NCI-H1436 treated with DMSO at 0.1 percent for 48 hours (cell line): ENCODE measurements around the gene CMTM3.
"Not testable (repeated sequence)": the region's sequence is repeated elsewhere in the genome, so short reads cannot be mapped to it uniquely, and the experiment has no call there.

Source experiments
- DNase-seq: peaks from one replicate; lab custom pipeline; 2025; lab: John Stamatoyannopoulos, UW

Gene CMTM3

DNA sequence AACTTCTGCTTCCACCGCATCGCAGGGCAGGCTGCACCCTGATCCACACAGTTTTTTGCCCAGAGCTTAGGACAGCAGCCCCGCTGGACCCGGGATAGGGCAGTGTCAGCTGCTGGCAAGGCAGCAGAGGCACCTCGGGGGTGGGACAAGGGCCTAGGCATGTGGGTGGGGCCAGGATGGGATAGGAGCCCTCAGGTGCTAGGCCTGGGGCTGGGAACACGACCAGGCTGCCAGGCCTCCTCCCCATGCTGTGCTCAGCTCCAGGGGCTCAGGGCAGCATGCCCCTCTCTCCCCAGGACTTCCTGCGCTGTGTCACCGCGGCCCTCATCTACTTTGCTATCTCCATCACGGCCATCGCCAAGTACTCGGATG is 4.6 kb downstream of the CMTM3 start:
- DNase-seq: no peak

DNA sequence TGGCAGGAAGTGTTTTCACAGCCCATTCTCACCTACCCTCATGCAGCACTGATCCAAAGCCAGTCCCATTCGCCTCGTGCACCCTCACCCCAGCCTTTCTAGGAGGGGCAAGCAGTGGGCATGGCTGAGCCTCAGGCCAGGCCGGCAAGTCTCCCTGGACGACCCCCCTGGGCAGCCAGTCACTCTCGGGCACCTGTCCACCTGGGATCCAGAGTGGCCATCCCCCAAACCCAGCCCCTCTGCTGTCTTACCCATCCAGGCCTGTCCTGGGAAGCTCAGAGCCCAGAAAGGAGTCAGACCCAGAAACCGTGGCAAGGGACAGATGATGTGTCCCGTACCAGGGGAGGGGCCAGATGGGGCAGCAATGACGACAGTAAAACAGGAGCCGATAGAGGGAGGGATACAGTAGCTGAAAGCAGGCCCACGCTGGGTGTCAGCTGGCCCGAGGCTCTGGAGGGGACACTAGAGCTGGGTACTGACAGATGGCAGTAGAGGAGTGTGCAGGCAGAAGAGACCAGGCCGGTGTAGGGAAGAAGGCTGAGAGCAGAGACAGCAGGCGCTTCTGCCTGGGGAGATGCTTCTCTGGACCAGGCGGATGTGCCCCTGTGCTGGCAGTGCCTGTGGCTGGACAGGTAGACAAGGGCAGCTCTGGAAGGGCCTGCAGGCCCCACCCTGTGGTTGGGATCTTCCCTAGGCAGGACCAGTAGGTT is 5.8 kb downstream of the CMTM3 start:
- no peak for DNase-seq

DNA sequence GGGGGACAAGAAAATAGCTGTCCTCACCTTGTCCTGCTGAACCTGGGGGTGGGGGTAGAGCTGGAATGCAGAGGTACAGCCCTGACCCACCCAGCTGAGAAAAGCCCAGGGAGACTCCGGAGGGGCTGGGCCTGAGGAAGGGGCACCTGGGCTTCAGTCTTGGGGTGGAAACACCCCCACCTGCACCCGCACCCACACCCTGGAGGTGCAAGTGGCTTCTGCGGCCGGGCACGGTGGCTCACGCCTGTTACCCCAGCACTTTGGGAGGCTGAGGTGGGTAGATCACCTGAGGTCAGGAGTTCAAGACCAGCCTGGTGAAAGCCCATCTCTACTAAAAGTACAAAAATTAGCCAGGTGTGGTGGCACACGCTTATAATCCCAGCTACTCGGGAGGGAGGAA is 7.4 kb downstream of the CMTM3 start:
- DNase-seq: not testable (repeated sequence)

DNA sequence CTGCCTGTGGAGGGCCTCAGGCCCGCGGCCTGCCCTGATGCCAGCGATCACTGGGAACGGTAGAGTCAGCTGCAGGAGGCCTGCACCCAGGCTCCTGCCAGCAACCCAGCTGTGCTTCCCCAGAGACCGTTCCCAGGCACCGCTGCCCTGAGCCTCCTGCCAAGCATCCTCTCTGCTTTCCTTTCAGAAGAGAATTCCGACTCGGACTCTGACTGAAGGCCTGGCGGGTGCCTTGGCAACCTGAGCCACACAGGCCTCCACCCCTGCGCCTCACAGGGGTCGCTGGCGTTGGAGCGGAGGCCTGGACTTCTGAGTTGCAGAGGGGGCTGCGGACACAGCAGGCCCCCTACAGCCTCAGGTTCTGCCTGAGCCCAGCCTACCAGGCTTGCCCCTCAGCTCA is 7.9 kb downstream of the CMTM3 start:
- DNase-seq: no peak

DNA sequence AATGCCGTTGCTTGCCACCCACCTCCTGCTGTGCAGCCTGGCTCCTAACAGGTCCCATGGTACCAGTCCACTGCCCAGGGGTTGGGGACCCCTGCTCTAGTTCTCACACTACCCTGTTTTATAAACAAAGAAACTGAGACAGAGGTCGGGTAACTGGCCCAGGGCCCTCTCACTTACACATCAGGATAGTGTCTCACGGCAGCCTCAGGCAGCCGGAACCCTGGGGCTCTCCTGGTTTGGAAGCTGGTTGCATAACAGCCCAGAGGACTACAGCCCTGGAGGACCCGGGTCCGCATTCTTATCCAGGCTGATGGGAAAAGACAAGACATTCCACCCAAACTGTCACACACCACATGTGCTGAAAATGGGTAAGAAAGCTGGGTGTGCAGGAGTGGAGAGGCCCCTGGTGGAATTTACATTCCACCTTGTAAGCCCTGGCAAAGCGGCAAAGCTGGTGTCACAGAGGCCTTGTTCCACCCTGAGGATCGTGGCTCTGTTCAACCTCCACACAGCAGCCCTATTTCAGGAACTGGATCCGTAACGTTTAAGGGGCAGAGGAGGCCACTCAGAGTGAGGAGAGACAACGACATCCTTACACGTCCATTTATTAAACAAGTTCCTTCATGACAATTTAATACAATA is 9.8 kb downstream of the CMTM3 start:
- DNase-seq: no peak

DNA sequence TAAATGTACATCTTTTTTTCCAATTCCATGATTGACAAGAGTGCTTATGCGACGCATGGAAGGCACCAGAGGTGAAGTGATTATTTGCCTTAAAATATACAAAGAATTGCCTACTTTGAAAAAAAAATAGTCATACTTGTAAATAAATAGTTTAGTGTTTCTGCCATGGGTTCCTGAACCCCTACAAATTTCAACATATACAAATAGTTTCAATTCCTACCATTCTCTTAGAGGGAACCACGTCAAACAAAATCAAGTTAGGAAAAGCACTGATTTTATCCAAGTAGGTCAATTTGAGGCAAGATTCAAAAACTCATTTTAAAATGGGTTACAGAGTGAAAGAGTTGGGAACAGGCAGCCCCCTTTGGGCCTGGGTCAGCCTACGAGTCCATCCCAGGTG is 11.7 kb downstream of the CMTM3 start:
- no peak for DNase-seq

DNA sequence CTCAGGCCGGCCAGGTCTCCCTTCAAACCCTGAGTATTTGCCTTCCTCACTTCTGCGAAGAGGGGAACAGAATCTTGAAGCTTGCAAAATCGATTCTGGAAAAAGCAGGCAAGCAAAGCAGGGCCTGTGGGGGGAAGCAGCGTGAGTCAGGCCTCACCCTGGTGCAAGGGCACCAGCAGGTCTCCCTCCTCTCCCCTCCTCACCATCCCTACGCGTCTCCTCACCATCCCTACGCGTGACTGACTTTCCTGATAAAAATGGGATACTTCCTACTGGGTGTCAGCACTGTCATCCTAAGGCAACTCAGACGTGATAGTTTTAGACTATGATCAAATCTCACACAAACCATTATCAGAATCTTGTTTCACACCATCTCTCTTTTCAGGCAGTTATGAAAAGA is 12.1 kb downstream of the CMTM3 start:
- DNase-seq: no peak

DNA sequence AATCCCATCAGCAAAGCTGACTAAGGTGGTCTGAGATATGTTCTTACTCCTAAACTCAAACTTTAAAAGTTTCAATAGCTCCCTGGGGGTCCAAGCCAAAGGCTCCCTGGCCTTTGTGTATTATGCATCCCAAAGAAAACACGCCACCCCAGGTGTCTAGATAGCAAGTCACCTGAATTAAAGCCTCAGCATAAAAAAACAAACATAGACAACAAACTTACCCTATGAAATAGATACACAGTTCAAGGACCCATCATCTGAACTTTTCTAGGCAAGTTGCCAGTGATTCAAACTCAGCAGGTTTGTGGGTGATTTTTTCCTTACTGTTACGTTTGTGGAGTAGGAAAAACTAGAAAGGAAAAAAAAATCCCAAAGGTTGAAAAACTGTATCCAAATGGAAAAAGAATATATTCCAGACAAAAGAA is 12.5 kb downstream of the CMTM3 start:
- DNase-seq: no peak

DNA sequence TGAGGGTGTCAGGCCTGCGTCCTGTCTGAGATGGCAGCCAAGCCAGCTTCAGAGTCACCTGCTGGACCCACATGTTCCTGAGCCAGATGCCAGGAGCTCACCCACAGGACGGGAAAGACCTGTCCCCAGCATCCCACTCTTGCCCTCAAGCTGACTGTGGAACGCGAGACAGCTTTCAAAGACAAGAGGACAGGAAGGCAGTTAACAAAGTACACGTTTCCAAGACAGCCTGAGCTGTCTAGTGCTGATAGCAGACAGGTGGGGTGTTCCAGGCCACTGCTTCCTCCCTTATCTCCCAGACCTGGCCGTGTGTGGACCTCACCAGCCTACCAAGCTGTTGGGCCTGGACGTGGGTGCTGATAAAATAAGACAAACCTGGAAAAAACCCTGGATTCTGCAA is 13.2 kb downstream of the CMTM3 start:
- DNase-seq: no peak

DNA sequence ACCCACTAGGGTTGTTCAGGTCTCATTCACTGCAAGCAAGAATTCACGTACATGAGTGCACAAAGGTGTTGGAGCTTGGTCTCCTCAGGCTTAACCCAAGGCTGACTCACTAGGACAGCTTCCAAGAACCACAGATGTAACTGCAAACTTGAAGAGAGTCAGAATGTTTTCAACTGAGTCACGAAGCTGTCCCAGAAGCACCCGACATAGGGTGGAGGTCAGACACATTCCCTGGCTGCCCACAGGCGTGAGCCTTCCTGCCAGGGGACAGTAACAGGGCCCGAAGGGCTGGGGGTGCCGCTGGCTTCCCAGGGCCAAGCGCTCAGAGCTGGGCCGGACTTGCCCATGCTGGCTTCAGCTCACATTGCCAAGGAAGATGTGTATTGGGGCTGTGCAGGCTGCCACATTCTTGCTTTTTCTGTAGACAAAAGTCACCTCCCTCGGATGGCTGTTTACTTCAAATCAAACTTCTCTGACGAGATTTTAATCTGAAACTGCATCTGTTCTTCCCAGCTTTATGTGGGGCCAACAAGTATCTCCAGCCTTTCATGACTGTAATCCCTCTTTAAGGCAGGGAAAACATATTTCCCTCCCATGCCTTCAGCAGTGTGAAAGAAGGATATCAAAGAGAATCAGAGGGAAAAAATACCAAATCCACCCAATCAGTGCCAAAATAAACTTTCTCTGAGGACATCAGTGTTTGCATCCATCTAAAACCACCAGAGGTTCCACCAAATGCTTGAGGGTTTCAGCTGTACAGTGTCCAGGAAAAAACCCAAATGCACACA is 14.3 kb downstream of the CMTM3 start:
- no peak for DNase-seq

DNA sequence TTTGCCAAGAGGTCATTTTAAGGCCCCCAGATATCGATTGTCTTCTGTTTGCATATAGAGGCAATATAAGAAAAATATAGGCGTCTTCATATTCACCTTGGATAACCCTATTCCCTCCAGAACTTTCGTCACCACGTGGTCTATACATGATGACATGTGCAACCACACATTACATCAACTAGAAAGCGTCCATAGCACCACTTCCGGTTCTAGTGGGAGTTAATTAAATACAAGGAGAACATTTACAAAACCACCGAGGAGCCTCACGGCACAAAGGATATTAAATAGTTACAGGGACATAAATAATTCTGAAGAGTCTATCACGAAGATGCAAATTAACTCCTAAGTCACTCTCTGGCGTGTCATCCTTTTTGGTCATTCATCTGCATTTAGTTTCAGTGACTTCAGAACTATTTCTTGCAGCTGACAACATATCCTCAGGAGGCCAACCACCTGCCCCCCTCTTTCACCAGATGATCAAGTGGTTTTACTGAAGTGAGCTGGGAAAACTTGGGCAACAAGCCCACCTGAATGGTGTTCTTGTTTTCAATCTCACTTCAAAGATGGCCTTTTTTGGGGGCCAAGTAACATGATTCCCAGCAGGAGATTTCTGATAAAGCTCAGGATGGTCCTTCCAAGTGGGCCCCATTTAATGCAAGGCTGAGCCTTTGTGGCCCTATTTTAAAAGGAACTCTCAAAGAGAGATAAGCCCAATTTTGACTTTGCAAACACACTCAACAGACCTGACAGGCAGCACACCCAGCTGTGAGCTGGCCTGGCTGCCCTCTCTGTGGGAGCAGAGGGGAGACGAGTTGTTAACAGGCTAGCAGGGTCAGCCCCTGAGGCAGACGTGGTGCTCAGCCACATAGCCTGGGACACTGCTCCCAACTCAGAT is 15.3 kb downstream of the CMTM3 start:
- no peak for DNase-seq

DNA sequence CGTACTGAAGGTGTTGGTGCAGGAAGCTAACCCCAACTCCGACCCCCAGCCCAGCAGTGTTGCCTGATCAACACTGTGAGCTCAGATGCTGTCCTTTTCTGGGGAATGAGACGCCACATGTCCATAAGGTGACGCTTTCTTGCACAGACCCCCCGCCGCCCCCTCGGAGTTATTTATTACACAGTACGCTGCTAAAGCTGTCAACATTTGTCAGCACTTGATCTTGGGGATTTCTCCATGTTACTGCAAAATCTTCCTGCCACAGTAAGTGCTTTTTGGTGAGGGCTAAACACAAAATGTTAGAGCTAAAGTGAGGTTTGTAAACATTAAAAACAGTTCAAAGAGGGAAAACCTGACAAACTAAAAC is 15.9 kb downstream of the CMTM3 start:
- no peak for DNase-seq

DNA sequence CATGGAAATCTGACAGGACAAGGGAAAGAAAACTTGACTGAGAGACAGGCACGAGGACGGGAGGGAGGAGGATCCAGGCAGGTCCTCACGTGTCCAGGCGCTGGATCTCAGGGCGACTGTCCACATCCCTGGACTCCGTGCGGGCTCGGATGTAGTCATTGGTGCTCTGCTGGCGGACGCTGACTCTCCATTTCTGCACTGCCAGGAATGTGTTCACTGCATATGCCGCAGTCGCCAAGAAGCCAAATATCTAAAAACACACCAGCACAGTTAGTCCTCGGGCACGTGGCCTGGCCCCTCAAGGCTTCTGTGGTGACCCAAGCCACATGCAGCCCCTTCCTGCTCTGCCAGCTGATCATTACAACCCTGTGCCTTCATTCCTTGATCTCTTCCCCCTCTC is 17.5 kb downstream of the CMTM3 start:
- no peak for DNase-seq

DNA sequence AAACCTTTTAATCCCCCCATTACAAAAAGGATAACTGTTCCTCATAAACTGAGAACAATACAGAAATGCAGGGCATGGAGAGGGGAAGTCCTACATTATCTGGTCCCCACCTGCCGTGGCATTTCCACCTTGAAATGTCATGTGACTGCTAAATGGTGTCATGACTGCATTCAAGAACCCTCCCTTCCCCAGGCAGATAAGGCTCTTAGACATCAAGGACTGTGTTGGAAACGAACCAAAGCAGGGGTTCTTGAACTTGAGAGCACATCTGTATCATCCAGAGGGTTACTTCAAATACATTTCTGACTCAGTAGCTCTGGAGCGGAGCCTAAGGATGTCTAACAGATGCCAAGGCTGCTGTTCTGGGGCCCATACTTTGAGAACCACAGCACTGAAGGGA is 18.4 kb downstream of the CMTM3 start:
- DNase-seq: no peak

DNA sequence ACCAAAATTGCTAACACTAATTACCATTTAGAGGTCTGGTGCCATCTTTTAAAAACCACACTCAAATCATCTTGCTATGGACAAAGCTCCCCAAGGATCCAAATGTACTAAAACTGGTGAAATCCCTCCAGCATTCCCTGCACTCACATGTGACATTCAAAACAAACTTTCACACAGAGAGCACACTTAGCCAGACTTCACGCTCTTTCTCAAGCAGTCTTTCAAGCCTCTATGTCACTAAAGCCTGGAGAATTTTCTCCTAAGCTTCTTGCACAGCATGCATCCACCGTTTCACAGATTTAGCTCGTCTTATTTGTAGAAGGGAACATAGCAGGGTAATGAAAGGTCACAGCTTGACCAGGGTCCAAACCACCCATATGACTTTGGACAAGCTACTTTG is 19.3 kb downstream of the CMTM3 start:
- DNase-seq: no peak

DNA sequence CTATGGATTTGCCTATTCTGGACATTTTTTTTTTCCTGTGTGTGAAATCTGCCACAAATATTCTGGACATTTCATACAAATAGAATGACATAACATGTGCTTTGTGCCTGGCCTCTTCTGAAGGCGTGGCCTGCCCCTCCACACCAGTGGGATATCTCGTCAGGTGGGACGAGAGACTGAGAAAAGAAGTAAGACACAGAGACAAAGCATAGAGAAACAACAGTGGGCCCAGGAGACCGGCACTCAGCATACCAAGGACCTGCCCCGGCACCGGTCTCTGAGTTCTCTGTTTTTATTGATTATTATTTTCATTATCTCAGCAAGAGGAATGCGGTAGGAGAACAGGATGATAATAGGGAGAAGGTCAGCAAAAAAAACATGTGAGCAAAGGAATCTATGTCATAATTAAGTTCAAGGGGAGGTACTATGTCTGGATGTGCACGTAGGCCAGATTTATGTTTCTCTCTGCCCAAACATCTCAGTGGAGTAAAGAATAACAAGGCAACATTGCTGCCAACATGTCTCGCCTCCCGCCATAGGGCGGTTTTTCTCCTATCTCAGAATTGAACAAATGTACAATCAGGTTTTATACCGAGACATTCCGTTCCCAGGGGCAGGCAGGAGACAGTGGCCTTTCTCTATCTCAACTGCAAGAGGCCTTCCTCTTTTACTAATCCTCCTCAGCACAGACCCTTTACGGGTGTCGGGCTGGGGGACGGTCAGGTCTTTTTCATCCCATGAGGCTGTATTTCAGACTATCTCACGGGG is 23.3 kb downstream of the CMTM3 start:
- DNase-seq: not testable (repeated sequence)

DNA sequence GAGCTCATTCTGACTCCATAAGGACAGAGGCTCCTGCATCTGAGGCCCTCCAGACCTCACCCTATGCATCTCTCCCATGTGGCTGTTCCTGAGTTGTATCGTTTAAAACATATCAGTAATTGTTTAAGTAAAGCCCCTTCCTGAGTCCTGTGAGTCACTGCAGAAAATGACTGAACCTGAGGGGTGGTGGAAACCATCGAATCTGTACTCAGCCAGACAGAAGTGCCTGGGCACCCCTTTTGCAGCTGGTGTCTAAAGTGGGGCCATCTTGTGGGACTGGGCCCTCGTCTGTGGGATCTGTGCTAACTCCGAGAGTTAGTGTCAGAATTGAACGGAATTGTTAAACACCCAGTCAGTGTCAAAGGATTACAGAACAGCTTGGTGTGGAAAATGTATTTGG is 25.4 kb downstream of the CMTM3 start:
- no peak for DNase-seq

DNA sequence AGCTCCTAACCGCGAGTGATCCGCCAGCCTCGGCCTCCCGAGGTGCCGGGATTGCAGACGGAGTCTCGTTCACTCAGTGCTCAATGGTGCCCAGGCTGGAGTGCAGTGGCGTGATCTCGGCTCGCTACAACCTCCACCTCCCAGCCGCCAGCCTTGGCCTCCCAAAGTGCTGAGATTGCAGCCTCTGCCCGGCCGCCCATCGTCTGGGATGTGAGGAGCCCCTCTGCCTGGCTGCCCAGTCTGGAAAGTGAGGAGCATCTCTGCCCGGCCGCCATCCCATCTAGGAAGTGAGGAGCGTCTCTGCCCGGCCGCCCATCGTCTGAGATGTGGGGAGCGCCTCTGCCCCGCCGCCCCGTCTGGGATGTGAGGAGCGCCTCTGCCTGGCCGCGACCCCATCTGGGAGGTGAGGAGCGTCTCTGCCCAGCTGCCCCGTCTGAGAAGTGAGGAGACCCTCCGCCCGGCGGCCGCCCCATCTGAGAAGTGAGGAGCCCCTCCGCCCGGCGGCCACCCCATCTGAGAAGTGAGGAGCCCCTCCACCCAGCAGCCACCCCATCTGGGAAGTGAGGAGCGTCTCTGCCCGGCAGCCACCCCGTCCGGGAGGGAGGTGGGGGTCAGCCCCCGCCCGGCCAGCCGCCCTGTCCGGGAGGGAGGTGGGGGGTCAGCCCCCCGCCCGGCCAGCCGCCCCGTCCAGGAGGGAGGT is 26.2 kb downstream of the CMTM3 start:
- not testable (repeated sequence) for DNase-seq

DNA sequence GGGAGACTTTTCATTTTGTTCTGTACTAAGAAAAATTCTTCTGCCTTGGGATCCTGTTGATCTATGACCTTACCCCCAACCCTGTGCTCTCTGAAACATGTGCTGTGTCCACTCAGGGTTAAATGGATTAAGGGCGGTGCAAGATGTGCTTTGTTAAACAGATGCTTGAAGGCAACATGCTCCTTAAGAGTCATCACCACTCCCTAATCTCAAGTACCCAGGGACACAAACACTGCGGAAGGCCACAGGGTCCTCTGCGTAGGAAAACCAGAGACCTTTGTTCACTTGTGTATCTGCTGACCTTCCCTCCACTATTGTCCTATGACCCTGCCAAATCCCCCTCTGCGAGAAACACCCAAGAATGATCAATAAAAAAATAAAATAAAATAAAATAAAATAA is 27.1 kb downstream of the CMTM3 start:
- DNase-seq: not testable (repeated sequence)

DNA sequence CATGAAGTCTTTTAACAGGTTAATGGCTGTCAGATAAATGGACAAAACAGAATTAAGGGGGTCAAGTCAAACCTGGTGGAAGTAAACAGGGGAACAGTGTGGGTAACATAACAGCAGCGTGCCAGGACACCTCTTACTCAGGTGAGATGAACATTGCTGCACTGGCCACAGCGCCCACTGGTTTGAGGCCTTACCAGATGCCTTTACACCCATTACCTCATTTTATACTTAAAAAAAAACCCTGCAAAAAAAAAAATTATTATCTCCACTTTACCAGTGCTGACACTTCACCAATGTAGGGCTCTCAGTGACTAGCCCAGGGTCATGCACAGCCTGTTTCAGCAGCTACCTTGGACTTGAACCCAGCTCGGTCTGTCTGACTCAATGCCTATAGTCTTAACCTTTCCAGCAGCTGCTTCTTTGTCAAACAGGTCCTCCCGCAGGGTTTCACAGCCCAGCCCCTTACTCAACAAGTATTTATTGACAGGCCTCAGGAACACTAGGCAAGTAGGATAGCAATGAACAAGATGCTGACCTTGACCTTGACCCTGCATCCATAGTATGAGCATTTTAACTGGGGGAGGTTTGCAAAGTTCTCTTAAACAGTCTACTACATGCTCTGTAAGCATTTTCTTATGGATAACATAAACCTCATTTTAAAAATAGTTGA is 30.2 kb downstream of the CMTM3 start:
- DNase-seq: no peak
